RPMI8226 (cell line): Measurements from ENCODE around the gene CNOT8.

ENCODE experiments used
- DNase-seq: peaks from one replicate; pipeline ENCODE4 v3.0.0-alpha.2; 2015

Gene CNOT8

GRCh38 chr5:154836225-154836624 lies 22.2 kb upstream of the CNOT8 start:
- DNase-seq: no peak

GRCh38 chr5:154837009-154837901 lies 21.2 kb upstream of the CNOT8 start:
- DNase-seq: no peak

GRCh38 chr5:154840435-154841272 lies 17.8 kb upstream of the CNOT8 start:
- DNase-seq: no peak

GRCh38 chr5:154841273-154841661 lies 17.2 kb upstream of the CNOT8 start:
- DNase-seq: no peak

- no peak for DNase-seq
Observed at GRCh38 chr5:154842689-154843530, 15.5 kb upstream of the CNOT8 start.

- DNase-seq: no peak
Observed at GRCh38 chr5:154844809-154845208, 13.6 kb upstream of the CNOT8 start.

GRCh38 chr5:154849264-154849785 lies 9.1 kb upstream of the CNOT8 start:
- DNase-seq: no peak

GRCh38 chr5:154849791-154850201 lies 8.6 kb upstream of the CNOT8 start:
- DNase-seq: no peak

GRCh38 chr5:154850255-154851062 lies 8.0 kb upstream of the CNOT8 start, which contains the start of gene FAXDC2:
FAXDC2 (minus strand) TSS chr5:154850603; CDS start chr5:154838178, 12,425 bp downstream.
- DNase-seq: no peak

- no peak for DNase-seq
Observed at GRCh38 chr5:154851351-154851750, 7.1 kb upstream of the CNOT8 start.

- DNase-seq: peak; percentile 95
Observed at GRCh38 chr5:154857530-154858296, 714 bp upstream of the CNOT8 start.

GRCh38 chr5:154858972-154859871 lies 795 bp downstream of the CNOT8 start:
- DNase-seq: peak; percentile 35

- no peak for DNase-seq
Observed at GRCh38 chr5:154860123-154860522, 1.7 kb downstream of the CNOT8 start.

- no peak for DNase-seq
Observed at GRCh38 chr5:154860765-154861164, 2.3 kb downstream of the CNOT8 start.

- no peak for DNase-seq
Observed at GRCh38 chr5:154861946-154862345, 3.5 kb downstream of the CNOT8 start.

GRCh38 chr5:154862766-154863165 lies 4.3 kb downstream of the CNOT8 start:
- DNase-seq: peak; percentile 38

- no peak for DNase-seq
Observed at GRCh38 chr5:154863291-154864080, 5.1 kb downstream of the CNOT8 start.

- no peak for DNase-seq
Observed at GRCh38 chr5:154865466-154866184, 7.2 kb downstream of the CNOT8 start.
